Endothelial cell of hepatic sinusoid (primary cell): ENCODE measurements around the gene ZNF804A.

Source experiments
- in situ Hi-C: cut with HindIII; loops from 2 replicates; pipeline ENCODE4 v1.10.0; 2017; ENCODE audit warnings: low sequenced_read_pairs

ZNF804A gene

GRCh38 chr2:184598316-184599053 lies at the start of gene ZNF804A:
ZNF804A (plus strand) TSS chr2:184598529; CDS start chr2:184598960, 431 bp downstream.
- in situ Hi-C loops = no loop called here

- in situ Hi-C loops = no loop called here
Measured at GRCh38 chr2:184549153-184549552, 49.2 kb upstream of the ZNF804A start.

GRCh38 chr2:184551626-184552025 lies 46.7 kb upstream of the ZNF804A start:
- in situ Hi-C loops = no loop called here

- in situ Hi-C loops = no loop called here
Measured at GRCh38 chr2:184554736-184555135, 43.6 kb upstream of the ZNF804A start.

GRCh38 chr2:184555352-184555751 lies 43.0 kb upstream of the ZNF804A start:
- in situ Hi-C loops = no loop called here

GRCh38 chr2:184556639-184557038 lies 41.7 kb upstream of the ZNF804A start:
- in situ Hi-C loops = no loop called here

- in situ Hi-C loops = no loop called here
Measured at GRCh38 chr2:184558713-184559464, 39.4 kb upstream of the ZNF804A start.

GRCh38 chr2:184560603-184561002 lies 37.7 kb upstream of the ZNF804A start:
- in situ Hi-C loops = no loop called here

- in situ Hi-C loops = no loop called here
Measured at GRCh38 chr2:184562532-184562931, 35.8 kb upstream of the ZNF804A start.

GRCh38 chr2:184564092-184564491 lies 34.2 kb upstream of the ZNF804A start:
- in situ Hi-C loops = no loop called here

GRCh38 chr2:184566716-184567115 lies 31.6 kb upstream of the ZNF804A start:
- in situ Hi-C loops = no loop called here

GRCh38 chr2:184577056-184577455 lies 21.3 kb upstream of the ZNF804A start:
- in situ Hi-C loops = no loop called here

- in situ Hi-C loops = no loop called here
Measured at GRCh38 chr2:184577743-184578142, 20.6 kb upstream of the ZNF804A start.

GRCh38 chr2:184579226-184579625 lies 19.1 kb upstream of the ZNF804A start:
- in situ Hi-C loops = no loop called here

GRCh38 chr2:184581391-184581790 lies 16.9 kb upstream of the ZNF804A start:
- in situ Hi-C loops = no loop called here

- in situ Hi-C loops = no loop called here
Measured at GRCh38 chr2:184589261-184589660, 9.1 kb upstream of the ZNF804A start.

GRCh38 chr2:184596819-184597411 lies 1.4 kb upstream of the ZNF804A start:
- in situ Hi-C loops = no loop called here

GRCh38 chr2:184597571-184597991 lies 748 bp upstream of the ZNF804A start:
- in situ Hi-C loops = no loop called here

- in situ Hi-C loops = no loop called here
Measured at GRCh38 chr2:184598002-184598315, 370 bp upstream of the ZNF804A start.

- in situ Hi-C loops = no loop called here
Measured at GRCh38 chr2:184599054-184599871, 934 bp downstream of the ZNF804A start.

- in situ Hi-C loops = no loop called here
Measured at GRCh38 chr2:184599872-184600222, 1.5 kb downstream of the ZNF804A start.
